K562 (cell line): ENCODE data around the gene SOX6. TPM values are rescaled to one million over a fixed set of nuclear protein-coding genes. Genes with fewer than 3 reads are reported as not detected.

Source experiments
- ATAC-seq: fragments of 200-7000 bp; cut with Tn5 transposase; 3 replicates; pipeline ENCODE4 v1.9.1; 2020; ENCODE audit warnings: moderate library complexity
- BruUV-seq: library from RNA; stranded (reverse); fragments of 400-500 nt; replicated peaks from 2 replicates; lab custom pipeline; 2021; lab: Mats Ljungman, UMichigan
- CTCF ChIA-PET: fragments of 300-600 bp; formaldehyde crosslinking; extraction: SDS; loops from one replicate; lab custom pipeline; 2021; ENCODE audit warnings: low intra/inter-chr PET ratio; lab: Yijun Ruan, JAX
- POLR2A ChIA-PET: fragments of 300-600, 350-650 bp; sonication (Branson Sonifier 250); formaldehyde crosslinking; extraction: SDS; loops from one replicate; lab custom pipeline; 2021; ENCODE audit warnings: antibody characterized with exemption, inconsistent platforms; lab: Yijun Ruan, JAX
- DNase-seq, 4 experiments: peaks; one replicate each; pipeline versions ENCODE4 v3.0.0 to v3.0.0-alpha.2; 2011 to 2018; ENCODE audit warnings: low spot score in 3 of 4, mixed read lengths in 3 of 4; ENCODE audit errors: extremely low read depth in 1 of 4
- FAIRE-seq: peaks from 2 replicates; lab custom pipeline; 2011; peaks lifted over from hg19 to GRCh38; lab: Jason Lieb, UNC
- H2AFZ ChIP-seq: 2 replicates; pipeline ENCODE4 v1.6.0; 2011; ENCODE audit warnings: low read depth, low read length, control low read depth, inconsistent platforms
- H3K27ac ChIP-seq: fragments of 200-600 bp; 3 replicates; pipeline ENCODE4 v1.8.0; 2011; ENCODE audit warnings: low read depth, mild to moderate bottlenecking, control low read depth, inconsistent platforms, low read length, moderate library complexity, mixed read lengths; ENCODE audit errors: extremely low read depth
- H3K27me3 ChIP-seq, 2 experiments: fragments of 300-600 bp in 1 of 2; 2 replicates in 1 of 2; 3 replicates in 1 of 2; pipeline versions ENCODE4 v1.6.0 to v1.8.0; 2011; ENCODE audit warnings: inconsistent platforms in 2 of 2, low read length in 2 of 2, mild to moderate bottlenecking in 1 of 2, mixed read lengths in 1 of 2, moderate library complexity in 1 of 2; ENCODE audit not compliant: control insufficient read depth in 2 of 2, insufficient read depth in 2 of 2
- H3K36me3 ChIP-seq: fragments of 300-600 bp; 3 replicates; pipeline ENCODE4 v1.8.0; 2011; ENCODE audit warnings: mild to moderate bottlenecking, low read length, inconsistent platforms; ENCODE audit not compliant: control insufficient read depth, insufficient read depth
- H3K4me1 ChIP-seq, 2 experiments: fragments of 200-600 bp in 1 of 2; replicated peaks in 1 of 2; 2 replicates in 1 of 2; 3 replicates in 1 of 2; pipeline versions ENCODE4 v1.5.1 to v1.8.0; 2011; ENCODE audit warnings: inconsistent platforms in 2 of 2, low read length in 2 of 2, mild to moderate bottlenecking in 1 of 2, mixed read lengths in 1 of 2, moderate library complexity in 1 of 2; ENCODE audit not compliant: control insufficient read depth in 2 of 2, insufficient read depth in 2 of 2
- H3K4me2 ChIP-seq: 2 replicates; pipeline ENCODE4 v1.6.1; 2011; ENCODE audit warnings: low read length, control low read depth, inconsistent platforms, mixed read lengths; ENCODE audit not compliant: insufficient read depth
- H3K4me3 ChIP-seq: fragments of 200-600 bp; sonication (generic), shearing (Covaris generic); 2 replicates; pipeline ENCODE4 v1.5.1; 2016; ENCODE audit warnings: control low read depth, inconsistent platforms
- H3K79me2 ChIP-seq: fragments of 200-600 bp; 3 replicates; pipeline ENCODE4 v1.8.0; 2011; ENCODE audit warnings: low read length, inconsistent platforms; ENCODE audit not compliant: control insufficient read depth, insufficient read depth
- H3K9ac ChIP-seq, 2 experiments: 2 replicates each; pipeline versions ENCODE4 v1.6.0 to v1.6.1; 2011; ENCODE audit warnings: low read depth in 2 of 2, low read length in 2 of 2, control low read depth in 1 of 2, inconsistent platforms in 1 of 2, mild to moderate bottlenecking in 1 of 2, mixed read lengths in 1 of 2; ENCODE audit not compliant: insufficient read depth in 1 of 2
- H3K9me1 ChIP-seq: one replicate; pipeline ENCODE4 v1.6.0; 2011; ENCODE audit warnings: inconsistent platforms, mild to moderate bottlenecking, low read length, moderate library complexity; ENCODE audit not compliant: control insufficient read depth, insufficient read depth
- H3K9me3 ChIP-seq: replicated peaks from 2 replicates; pipeline ENCODE4 v1.5.1; 2011; ENCODE audit warnings: low read depth, low read length, inconsistent platforms; ENCODE audit not compliant: control insufficient read depth, insufficient read depth
- H4K20me1 ChIP-seq: replicated peaks from 2 replicates; pipeline ENCODE4 v1.6.1; 2011; ENCODE audit warnings: low read length, inconsistent platforms, mixed read lengths; ENCODE audit not compliant: control insufficient read depth, insufficient read depth
- CBX2 ChIP-seq: fragments of 200-600 bp; sonication (generic); IDR thresholded peaks from one replicate; pipeline ENCODE4 v1.6.1; 2012; ENCODE audit warnings: mild to moderate bottlenecking, low read length, inconsistent platforms; ENCODE audit not compliant: insufficient read depth, poor library complexity, severe bottlenecking
- KLF13 ChIP-seq: fragments of 450-650 bp; IDR thresholded peaks from 2 replicates; pipeline ENCODE4 v1.6.1; 2016; ENCODE audit warnings: missing genetic modification characterization, low read depth, mild to moderate bottlenecking, missing compliant biosample characterization, moderate library complexity, borderline replicate concordance
- NCOA1 ChIP-seq: fragments of 450-650 bp; IDR thresholded peaks from 2 replicates; pipeline ENCODE4 v1.6.1; 2016; ENCODE audit warnings: low read depth
- RBFOX2 ChIP-seq: fragments of 200-400 bp; formaldehyde crosslinking; IDR thresholded peaks from 2 replicates; pipeline ENCODE4 v1.6.1; 2017; ENCODE audit warnings: low read depth, mild to moderate bottlenecking, low read length, moderate library complexity
- RERE ChIP-seq: sonication (generic); formaldehyde crosslinking; IDR thresholded peaks from 2 replicates; pipeline ENCODE4 v1.8.0; 2023; ENCODE audit warnings: missing genetic modification reagents, mild to moderate bottlenecking, borderline replicate concordance
- THRAP3 ChIP-seq: fragments of 450-650 bp; IDR thresholded peaks from 2 replicates; pipeline ENCODE4 v1.6.1; 2016; ENCODE audit warnings: mild to moderate bottlenecking, inconsistent platforms, borderline replicate concordance
- U2AF1 ChIP-seq: fragments of 200-400 bp; formaldehyde crosslinking; optimal IDR thresholded peaks from 2 replicates; pipeline ENCODE3; 2017; ENCODE audit warnings: mild to moderate bottlenecking, low read depth, low read length, moderate library complexity
- ZNF76 ChIP-seq: fragments of 250-450 bp; sonication (Bioruptor Pico); IDR thresholded peaks from 2 replicates; pipeline ENCODE4 v1.4.0; 2020; ENCODE audit warnings: mild to moderate bottlenecking, moderate library complexity, borderline replicate concordance
- WGBS: fragments of 100-300 bp; shearing (Covaris generic); methylation state at CpG from one replicate; pipeline ENCODE4 v1.1.6; 2016; ENCODE audit warnings: low coverage, mixed read lengths; ENCODE audit not compliant: insufficient coverage; ENCODE audit errors: missing lambda C conversion rate; 5-methylcytosine and 5-hydroxymethylcytosine counted together
- in situ Hi-C: fragments of 300-500 bp; cut with MboI; formaldehyde crosslinking; loops from 4 replicates; pipeline ENCODE4 v1.15.0; 2018; ENCODE audit warnings: inconsistent platforms, mixed read lengths
- intact Hi-C: fragments of 100-400 bp; cut with micrococcal nuclease; formaldehyde crosslinking; loops from 2 replicates; pipeline ENCODE4 v1.14.2; 2022
- polyA plus RNA-seq, 8 experiments: library from polyadenylated mRNA; depleted of rRNA in 4 of 8; stranded (reverse) in 5 of 8; unstranded in 3 of 8; fragments of >200 nt; fragmentation: Nextera tagmentation in 2 of 8; fragmentation: Illumina TruSeq in 1 of 8; extraction: Ambion mirVana in 2 of 8; extraction: Trizol in 1 of 8; gene quantifications; 2 replicates each; pipeline versions ENCODE4 v1.2.1 to v1.2.3, GENCODE V29; 2011 to 2014; ENCODE audit warnings: inconsistent platforms in 1 of 8, missing spikeins in 1 of 8
- total RNA-seq, 7 experiments: library from RNA; depleted of rRNA in 6 of 7; stranded (reverse); fragments of >200 nt in 6 of 7; fragmentation: Illumina TruSeq in 2 of 7; extraction: Trizol in 2 of 7; gene quantifications; 2 replicates each; pipeline versions ENCODE4 v1.2.1 to v1.2.3, GENCODE V29; 2011 to 2021; ENCODE audit warnings: low replicate concordance in 1 of 7
- TF ChIP-seq, protein P1 (sequence below): fragments of 450-650 bp; conservative IDR thresholded peaks from 2 replicates; pipeline ENCODE4 v1.6.1; 2016; ENCODE audit warnings: missing genetic modification characterization, low read depth, mild to moderate bottlenecking, control low read depth, missing compliant biosample characterization

The SOX6 gene
- total and polyA plus RNA-seq, 9 of the 15 experiments (the other 6 are each of a cell fraction or from before 2014, with no cell fraction given), result 0.89 to 8.7 (median 5.7) TPM

- TF ChIP-seq U2AF1, result no peak
- TF ChIP-seq ZNF76 (CRISPR knock-in tag), result no peak
- TF ChIP-seq THRAP3, result no peak
- TF ChIP-seq RBFOX2, result no peak
- TF ChIP-seq, all 486 proteins: peak for 0
Measured at GRCh38 chr11:16179676-16180075, 176.7 kb downstream of the SOX6 start (continued).

DNA sequence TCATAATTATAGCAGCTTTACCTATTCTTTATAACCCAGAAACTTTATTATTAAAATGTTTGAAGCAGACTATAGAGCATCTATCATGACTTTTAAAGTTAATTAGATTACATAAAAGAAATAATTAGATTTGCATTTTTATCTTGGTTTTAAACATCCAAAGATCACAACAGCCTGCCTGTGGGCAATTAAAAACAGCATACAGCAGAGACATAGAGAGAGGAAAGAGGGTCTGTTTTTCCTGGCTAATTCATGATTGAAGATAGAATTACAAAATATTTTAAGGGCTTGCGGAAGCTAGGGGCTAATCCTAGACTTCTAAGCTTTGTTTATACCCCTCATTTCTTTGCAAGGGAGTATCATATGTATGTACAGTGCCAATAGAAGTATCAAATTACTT is 178.1 kb downstream of the SOX6 start:
- 100% methylated on average over 1 of the region's 1 CpG for WGBS
- no TSS peak for BruUV-seq
- H3K4me3 ChIP-seq, result no peak overlapping the region
- in situ Hi-C loops (no loop called here), intact Hi-C loops (no loop called here)
- FAIRE-seq (no peak), ATAC-seq (no peak), DNase-seq (no peak)
- no peak overlapping the region for H3K27ac ChIP-seq
- H3K9me1 ChIP-seq, result no peaks in the 10 kb centered on the region
- H2AFZ ChIP-seq, result no peak overlapping the region
- H3K4me2 ChIP-seq, result no peak overlapping the region
- no peaks in the 10 kb centered on the region for H3K9me3 ChIP-seq
- H3K79me2 ChIP-seq, result no peaks in the 10 kb centered on the region
- ChIA-PET CTCF (interaction anchor here (0.7 kb wide), 1 partner anchor 439 kb away, joined by 3 read pairs; no protein-coding TSS in a partner anchor), POLR2A (interaction anchor here (0.9 to 1.6 kb wide), 3 partner anchors 9 to 18 kb away, joined by 3 to 5 read pairs (median 4); no protein-coding TSS in a partner anchor)
- no peaks in the 10 kb centered on the region for H4K20me1 ChIP-seq
- no peak overlapping the region for H3K9ac ChIP-seq
- H3K27me3 ChIP-seq, result no peaks in the 10 kb centered on the region
- no peaks in the 10 kb centered on the region for H3K36me3 ChIP-seq
- peaks cover 0 to 5% of the 10 kb centered on the region in 2 experiments; a peak in 2 of 5 replicates for H3K4me1 ChIP-seq
- TF ChIP-seq RERE (CRISPR knock-in tag) (no peak), NCOA1 (no peak), CBX2 (no peak), KLF13 (tag) (no peak)
- TF ChIP-seq, protein P1, sequence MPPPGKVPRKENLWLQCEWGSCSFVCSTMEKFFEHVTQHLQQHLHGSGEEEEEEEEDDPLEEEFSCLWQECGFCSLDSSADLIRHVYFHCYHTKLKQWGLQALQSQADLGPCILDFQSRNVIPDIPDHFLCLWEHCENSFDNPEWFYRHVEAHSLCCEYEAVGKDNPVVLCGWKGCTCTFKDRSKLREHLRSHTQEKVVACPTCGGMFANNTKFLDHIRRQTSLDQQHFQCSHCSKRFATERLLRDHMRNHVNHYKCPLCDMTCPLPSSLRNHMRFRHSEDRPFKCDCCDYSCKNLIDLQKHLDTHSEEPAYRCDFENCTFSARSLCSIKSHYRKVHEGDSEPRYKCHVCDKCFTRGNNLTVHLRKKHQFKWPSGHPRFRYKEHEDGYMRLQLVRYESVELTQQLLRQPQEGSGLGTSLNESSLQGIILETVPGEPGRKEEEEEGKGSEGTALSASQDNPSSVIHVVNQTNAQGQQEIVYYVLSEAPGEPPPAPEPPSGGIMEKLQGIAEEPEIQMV (tag), result no peak
